ENCODE measurements around the gene NRXN2. TPM values are rescaled to one million over a fixed set of nuclear protein-coding genes. Genes with fewer than 3 reads are reported as not detected.

NRXN2 gene
- polyA plus RNA-seq, 1 of the 3 experiments (the other 2 are of a cell fraction) = 0.15 TPM

- H3K9ac ChIP-seq = no peak overlapping the region
Observed at GRCh38 chr11:64675450-64676260, 47.3 kb downstream of the NRXN2 start.

DNA sequence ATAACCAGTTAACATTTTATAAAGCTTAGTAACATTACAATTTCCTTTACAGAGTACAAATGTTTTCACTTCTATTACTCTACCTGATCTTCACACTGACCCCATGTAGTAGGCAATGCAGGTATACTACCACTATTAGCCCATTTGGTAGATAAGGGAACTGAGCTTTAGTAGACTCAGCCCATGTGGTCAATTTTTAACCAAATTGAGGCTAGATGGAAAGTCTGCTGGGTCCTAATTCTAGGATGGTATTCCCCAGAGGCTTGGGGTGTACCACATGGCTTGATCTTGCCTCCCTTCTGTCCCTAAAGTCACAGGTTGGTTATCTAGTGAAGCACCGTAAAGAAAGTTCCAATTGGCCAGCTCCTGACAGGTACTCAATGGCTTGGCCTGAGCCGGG, 48.2 kb downstream of the NRXN2 start:
- Histone ChIP-seq H3K79me2 (ENCODE audit: insufficient read depth) (no peaks in the 10 kb centered on the region), H3K9ac (no peak overlapping the region), H3K4me1 (ENCODE audit: control insufficient read depth in 1 of 2, insufficient read depth in 2 of 2, low read depth in 1 of 2, low read length in 1 of 2) (peaks cover 9 to 15% of the 10 kb centered on the region in 2 experiments; a peak in 1 of 4 replicates), H3K36me3 (replicated peaks in 1 of 2; ENCODE audit: control insufficient read depth in 1 of 2, insufficient read depth in 2 of 2, low read length in 1 of 2) (no peaks in the 10 kb centered on the region), H3K27me3 (ENCODE audit: insufficient read depth) (peaks cover 42% of the 10 kb centered on the region), H3K4me3 (ENCODE audit: low read depth in 2 of 2, low read length in 1 of 2) (no peak overlapping the region), H3K9me2 (no peaks in the 10 kb centered on the region), H4K20me1 (ENCODE audit: insufficient read depth) (no peaks in the 10 kb centered on the region), H3F3A (replicated peaks; ENCODE audit: insufficient read depth) (no peaks in the 10 kb centered on the region), H3K4me2 (no peak overlapping the region), H2AFZ (ENCODE audit: low read depth) (no peak overlapping the region), H3K9me3 (no peaks in the 10 kb centered on the region), H3K27ac (ENCODE audit: low read depth in 2 of 2, low read length in 1 of 2) (no peak overlapping the region)
- DNase-seq = no peak
- ChIA-PET CTCF (interaction anchor here (0.6 to 3.4 kb wide), 11 partner anchors 14 to 226 kb away, joined by 3 to 26 read pairs (median 5); partner anchors contain the start of gene RASGRP2), POLR2A (no interaction called here)
- 77% methylated on average over 2 of the region's 2 CpGs for WGBS (ENCODE audit: low lambda C conversion rate)
- no peak for TF ChIP-seq SMC3 (IDR thresholded peaks at IDR 0.05; ENCODE audit: low read depth, low read length)
- TF ChIP-seq, protein P1, sequence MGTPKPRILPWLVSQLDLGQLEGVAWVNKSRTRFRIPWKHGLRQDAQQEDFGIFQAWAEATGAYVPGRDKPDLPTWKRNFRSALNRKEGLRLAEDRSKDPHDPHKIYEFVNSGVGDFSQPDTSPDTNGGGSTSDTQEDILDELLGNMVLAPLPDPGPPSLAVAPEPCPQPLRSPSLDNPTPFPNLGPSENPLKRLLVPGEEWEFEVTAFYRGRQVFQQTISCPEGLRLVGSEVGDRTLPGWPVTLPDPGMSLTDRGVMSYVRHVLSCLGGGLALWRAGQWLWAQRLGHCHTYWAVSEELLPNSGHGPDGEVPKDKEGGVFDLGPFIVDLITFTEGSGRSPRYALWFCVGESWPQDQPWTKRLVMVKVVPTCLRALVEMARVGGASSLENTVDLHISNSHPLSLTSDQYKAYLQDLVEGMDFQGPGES (IDR thresholded peaks at IDR 0.05; ENCODE audit: low read depth, low read length) = no peak
- no peak for TF ChIP-seq TEAD4 (IDR thresholded peaks at IDR 0.05; ENCODE audit: borderline replicate concordance, insufficient read depth)
- TF ChIP-seq, protein P2, sequence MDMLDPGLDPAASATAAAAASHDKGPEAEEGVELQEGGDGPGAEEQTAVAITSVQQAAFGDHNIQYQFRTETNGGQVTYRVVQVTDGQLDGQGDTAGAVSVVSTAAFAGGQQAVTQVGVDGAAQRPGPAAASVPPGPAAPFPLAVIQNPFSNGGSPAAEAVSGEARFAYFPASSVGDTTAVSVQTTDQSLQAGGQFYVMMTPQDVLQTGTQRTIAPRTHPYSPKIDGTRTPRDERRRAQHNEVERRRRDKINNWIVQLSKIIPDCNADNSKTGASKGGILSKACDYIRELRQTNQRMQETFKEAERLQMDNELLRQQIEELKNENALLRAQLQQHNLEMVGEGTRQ (IDR thresholded peaks at IDR 0.05; ENCODE audit: borderline replicate concordance, low read depth, low read length) = no peak
- TF ChIP-seq PBX3 (IDR thresholded peaks at IDR 0.05) = no peak
- TF ChIP-seq RCOR1 (IDR thresholded peaks at IDR 0.05; ENCODE audit: low read length) = no peak
- no peak for TF ChIP-seq REST (IDR thresholded peaks at IDR 0.05; ENCODE audit: low read depth, low read length)
- TF ChIP-seq FOSL2 (IDR thresholded peaks at IDR 0.05; ENCODE audit: borderline replicate concordance, low read depth) = no peak
- TF ChIP-seq RAD21 (IDR thresholded peaks at IDR 0.05; ENCODE audit: low read length) = no peak
- TF ChIP-seq FOXM1 (IDR thresholded peaks at IDR 0.05; ENCODE audit: low read depth) = no peak
- no peak for TF ChIP-seq GATA2 (CRISPR knock-in tag; IDR thresholded peaks at IDR 0.05)
- TF ChIP-seq ELF1 (IDR thresholded peaks at IDR 0.05) = no peak
- TF ChIP-seq RXRA (IDR thresholded peaks at IDR 0.05; ENCODE audit: borderline replicate concordance, low read depth) = no peak
- no peak for TF ChIP-seq FOXJ3 (CRISPR knock-in tag; IDR thresholded peaks at IDR 0.05)

More at GRCh38 chr11:64675450-64676260, 47.3 kb downstream of the NRXN2 start:
- Histone ChIP-seq H3K36me3 (replicated peaks in 1 of 2; ENCODE audit: control insufficient read depth in 1 of 2, insufficient read depth in 2 of 2, low read length in 1 of 2) (no peaks in the 10 kb centered on the region), H3K9me2 (no peaks in the 10 kb centered on the region), H3F3A (replicated peaks; ENCODE audit: insufficient read depth) (no peaks in the 10 kb centered on the region), H3K9me3 (no peaks in the 10 kb centered on the region), H3K27me3 (ENCODE audit: insufficient read depth) (peaks cover 35% of the 10 kb centered on the region), H3K4me2 (no peak overlapping the region; the same call in 1 of the 2 replicates), H3K79me2 (ENCODE audit: insufficient read depth) (no peaks in the 10 kb centered on the region), H4K20me1 (ENCODE audit: insufficient read depth) (no peaks in the 10 kb centered on the region), H2AFZ (ENCODE audit: low read depth) (no peak overlapping the region), H3K4me1 (ENCODE audit: control insufficient read depth in 1 of 2, insufficient read depth in 2 of 2, low read depth in 1 of 2, low read length in 1 of 2) (peaks cover 9 to 15% of the 10 kb centered on the region in 2 experiments; a peak in 1 of 4 replicates), H3K4me3 (ENCODE audit: low read depth in 2 of 2, low read length in 1 of 2) (no peak overlapping the region), H3K27ac (ENCODE audit: low read depth in 2 of 2, low read length in 1 of 2) (no peak overlapping the region; a peak in 1 of 4 replicates)
- ChIA-PET CTCF (interaction anchor here (0.9 to 3.4 kb wide), 8 partner anchors 13 to 226 kb away, joined by 3 to 26 read pairs (median 5); no protein-coding TSS in a partner anchor), POLR2A (no interaction called here)
- TF ChIP-seq PBX3 (IDR thresholded peaks at IDR 0.05) (peak; percentile 30; the same call in 1 of the 2 replicates), MAX (IDR thresholded peaks at IDR 0.05; ENCODE audit: low read depth) (no peak)
- peak; percentile 59 for DNase-seq
- 77% methylated on average over 14 of the region's 19 CpGs for WGBS (ENCODE audit: low lambda C conversion rate)
